DOHH2 (cell line): ENCODE measurements around the gene TTC12.

Experiments used
- CTCF ChIP-seq: fragments of 200-600 bp; sonication (generic); IDR thresholded peaks from one replicate; pipeline ENCODE4 v1.5.1; 2014; ENCODE audit warnings: antibody characterized with exemption, mild to moderate bottlenecking, low read depth, low read length; ENCODE audit not compliant: poor library complexity, severe bottlenecking
- EZH2phosphoT487 ChIP-seq: fragments of 200-600 bp; sonication (generic); IDR thresholded peaks from 2 replicates; pipeline ENCODE4 v1.6.1; 2017; ENCODE audit warnings: borderline replicate concordance, mild to moderate bottlenecking, antibody characterized with exemption, low read length, moderate library complexity, mixed read lengths

GRCh38 chr11:113373306-113373705 is 58.9 kb downstream of the TTC12 start:
- TF ChIP-seq CTCF: no peak
- no peak for TF ChIP-seq EZH2phosphoT487
